Measurements from ENCODE around the gene TOX4. TPM values are rescaled to one million over a fixed set of nuclear protein-coding genes. Genes with fewer than 3 reads are reported as not detected.

TOX4 gene
- total RNA-seq, 1 experiment from 2014 or later, result 50.1 TPM

GRCh38 chr14:21524575-21525490 is 47.8 kb downstream of the TOX4 start:
- Histone ChIP-seq H3K27ac (ENCODE audit: low read length) (no peak overlapping the region), H3K27me3 (ENCODE audit: control insufficient read depth, insufficient read depth, low read length) (no peaks in the 10 kb centered on the region), H3K9me3 (ENCODE audit: control insufficient read depth, insufficient read depth, low read depth, low read length) (no peaks in the 10 kb centered on the region), H3K36me3 (ENCODE audit: control insufficient read depth, insufficient read depth, low read length) (no peaks in the 10 kb centered on the region), H3K4me1 (ENCODE audit: control insufficient read depth, insufficient read depth, low read length) (no peaks in the 10 kb centered on the region), H3K4me3 (ENCODE audit: low read depth in 2 of 2, low read length in 2 of 2) (peak overlapping the region in 1 of 2 experiments; percentile 48; a peak in 1 of 4 replicates)
- ATAC-seq (no peak), DNase-seq (ENCODE audit: low read depth, low spot score) (no peak)
- POLR2A ChIA-PET, result no interaction called here
- intact Hi-C loops (cut with micrococcal nuclease; ENCODE audit: unreplicated experiment) (no loop called here), in situ Hi-C loops (cut with HindIII; ENCODE audit: low pct_unique_long_range_greater_than_20kb, low sequenced_read_pairs) (no loop called here)
- TF ChIP-seq SIN3A (IDR thresholded peaks at IDR 0.05; ENCODE audit: borderline replicate concordance, insufficient read depth, low read depth, low read length) (no peak), REST (IDR thresholded peaks at IDR 0.05; ENCODE audit: insufficient read depth in 1 of 2, low read depth in 2 of 2, low read length in 1 of 2) (no peak), POLR2AphosphoS5 (IDR thresholded peaks at IDR 0.05; ENCODE audit: low read depth, low read length) (no peak), CTCF (IDR thresholded peaks at IDR 0.05) (no peak), TCF7L2 (IDR thresholded peaks at IDR 0.05; ENCODE audit: low read depth, low read length) (no peak)
- CTCF ChIA-PET, result no interaction called here
- BruUV-seq (replicated peaks), result no TSS peak

GRCh38 chr14:21525571-21525961 is 48.6 kb downstream of the TOX4 start:
- DNase-seq (ENCODE audit: low read depth, low spot score) (no peak), ATAC-seq (peak; percentile 50; the same call in 1 of the 2 replicates)
- no peak for TF ChIP-seq CTCF (IDR thresholded peaks at IDR 0.05)
- TF ChIP-seq SIN3A (IDR thresholded peaks at IDR 0.05; ENCODE audit: borderline replicate concordance, insufficient read depth, low read depth, low read length), result no peak
- TF ChIP-seq REST (IDR thresholded peaks at IDR 0.05; ENCODE audit: insufficient read depth in 1 of 2, low read depth in 2 of 2, low read length in 1 of 2), result no peak
- no peak for TF ChIP-seq TCF7L2 (IDR thresholded peaks at IDR 0.05; ENCODE audit: low read depth, low read length)
- Histone ChIP-seq H3K27ac (ENCODE audit: low read length) (no peak overlapping the region), H3K4me3 (ENCODE audit: low read depth in 2 of 2, low read length in 2 of 2) (peak overlapping the region; percentile 48 to 53; a peak in 3 of 4 replicates), H3K27me3 (ENCODE audit: control insufficient read depth, insufficient read depth, low read length) (no peaks in the 10 kb centered on the region), H3K36me3 (ENCODE audit: control insufficient read depth, insufficient read depth, low read length) (no peaks in the 10 kb centered on the region), H3K4me1 (ENCODE audit: control insufficient read depth, insufficient read depth, low read length) (no peaks in the 10 kb centered on the region), H3K9me3 (ENCODE audit: control insufficient read depth, insufficient read depth, low read depth, low read length) (no peaks in the 10 kb centered on the region)
- ChIA-PET CTCF (interaction anchor here (1.1 kb wide), 1 partner anchor 100 kb away, joined by 4 read pairs; no protein-coding TSS in a partner anchor), POLR2A (interaction anchor here (0.7 kb wide), 1 partner anchor 407 kb away, joined by 16 read pairs; no protein-coding TSS in a partner anchor)
- intact Hi-C loops (cut with micrococcal nuclease; ENCODE audit: unreplicated experiment), result no loop called here
- in situ Hi-C loops (cut with HindIII; ENCODE audit: low pct_unique_long_range_greater_than_20kb, low sequenced_read_pairs), result no loop called here
- BruUV-seq (replicated peaks), result no TSS peak

Measured in Panc1 (cell line).